ENCODE measurements around the gene PCDHGB3. TPM values are rescaled to one million over a fixed set of nuclear protein-coding genes. Genes with fewer than 3 reads are reported as not detected.
A peak's percentile ranks its signal among the peaks of the same experiment; 100 is the strongest.
"Not testable (repeated sequence)": the region's sequence is repeated elsewhere in the genome, so short reads cannot be mapped to it uniquely, and the experiment has no call there.

PCDHGB3 gene
- total and polyA plus RNA-seq, 7 donors, result 0.17 to 2.0 (median 0.92) TPM

DNA sequence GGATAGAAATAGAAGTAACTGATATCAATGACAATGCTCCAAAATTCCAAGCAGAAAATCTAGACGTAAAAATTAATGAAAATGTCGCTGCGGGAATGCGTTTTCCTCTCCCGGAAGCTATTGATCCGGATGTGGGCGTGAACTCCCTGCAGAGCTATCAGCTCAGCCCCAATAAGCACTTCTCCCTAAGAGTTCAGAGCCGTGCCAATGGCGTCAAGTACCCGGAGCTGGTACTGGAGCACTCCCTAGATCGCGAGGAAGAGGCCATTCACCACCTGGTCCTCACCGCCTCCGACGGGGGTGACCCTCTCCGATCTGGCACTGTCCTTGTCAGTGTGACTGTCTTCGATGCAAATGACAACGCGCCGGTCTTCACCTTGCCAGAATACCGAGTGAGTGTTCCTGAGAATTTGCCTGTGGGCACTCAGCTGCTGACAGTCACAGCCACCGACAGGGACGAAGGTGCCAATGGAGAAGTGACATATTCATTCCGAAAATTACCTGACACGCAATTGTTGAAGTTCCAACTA, 43.6 kb downstream of the PCDHGB3 start:
- Histone ChIP-seq H3K9me3 (peaks cover 7% of the 10 kb centered on the region), H3K36me3 (ENCODE audit: insufficient read depth in 1 of 2, low read depth in 1 of 2) (no peaks in the 10 kb centered on the region), H3K4me3 (peak overlapping the region; percentile 60), H3K27ac (no peak overlapping the region), H3K4me1 (no peaks in the 10 kb centered on the region), H3K27me3 (ENCODE audit: insufficient read depth in 3 of 3, low read length in 2 of 3) (peaks cover 0 to 28% (median 0%) of the 10 kb centered on the region in 3 donors)
- no peak for DNase-seq
- WGBS, 3 donors, result 27 to 29% (median 29%) methylated on average over 25 of the region's 25 CpGs
- intact Hi-C loops (cut with DNase I), result no loop called here
- TF ChIP-seq, protein P1, sequence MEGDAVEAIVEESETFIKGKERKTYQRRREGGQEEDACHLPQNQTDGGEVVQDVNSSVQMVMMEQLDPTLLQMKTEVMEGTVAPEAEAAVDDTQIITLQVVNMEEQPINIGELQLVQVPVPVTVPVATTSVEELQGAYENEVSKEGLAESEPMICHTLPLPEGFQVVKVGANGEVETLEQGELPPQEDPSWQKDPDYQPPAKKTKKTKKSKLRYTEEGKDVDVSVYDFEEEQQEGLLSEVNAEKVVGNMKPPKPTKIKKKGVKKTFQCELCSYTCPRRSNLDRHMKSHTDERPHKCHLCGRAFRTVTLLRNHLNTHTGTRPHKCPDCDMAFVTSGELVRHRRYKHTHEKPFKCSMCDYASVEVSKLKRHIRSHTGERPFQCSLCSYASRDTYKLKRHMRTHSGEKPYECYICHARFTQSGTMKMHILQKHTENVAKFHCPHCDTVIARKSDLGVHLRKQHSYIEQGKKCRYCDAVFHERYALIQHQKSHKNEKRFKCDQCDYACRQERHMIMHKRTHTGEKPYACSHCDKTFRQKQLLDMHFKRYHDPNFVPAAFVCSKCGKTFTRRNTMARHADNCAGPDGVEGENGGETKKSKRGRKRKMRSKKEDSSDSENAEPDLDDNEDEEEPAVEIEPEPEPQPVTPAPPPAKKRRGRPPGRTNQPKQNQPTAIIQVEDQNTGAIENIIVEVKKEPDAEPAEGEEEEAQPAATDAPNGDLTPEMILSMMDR (IDR thresholded peaks at IDR 0.05), result no peak
- peak; percentile 18 to 29 (median 22) for ATAC-seq

DNA sequence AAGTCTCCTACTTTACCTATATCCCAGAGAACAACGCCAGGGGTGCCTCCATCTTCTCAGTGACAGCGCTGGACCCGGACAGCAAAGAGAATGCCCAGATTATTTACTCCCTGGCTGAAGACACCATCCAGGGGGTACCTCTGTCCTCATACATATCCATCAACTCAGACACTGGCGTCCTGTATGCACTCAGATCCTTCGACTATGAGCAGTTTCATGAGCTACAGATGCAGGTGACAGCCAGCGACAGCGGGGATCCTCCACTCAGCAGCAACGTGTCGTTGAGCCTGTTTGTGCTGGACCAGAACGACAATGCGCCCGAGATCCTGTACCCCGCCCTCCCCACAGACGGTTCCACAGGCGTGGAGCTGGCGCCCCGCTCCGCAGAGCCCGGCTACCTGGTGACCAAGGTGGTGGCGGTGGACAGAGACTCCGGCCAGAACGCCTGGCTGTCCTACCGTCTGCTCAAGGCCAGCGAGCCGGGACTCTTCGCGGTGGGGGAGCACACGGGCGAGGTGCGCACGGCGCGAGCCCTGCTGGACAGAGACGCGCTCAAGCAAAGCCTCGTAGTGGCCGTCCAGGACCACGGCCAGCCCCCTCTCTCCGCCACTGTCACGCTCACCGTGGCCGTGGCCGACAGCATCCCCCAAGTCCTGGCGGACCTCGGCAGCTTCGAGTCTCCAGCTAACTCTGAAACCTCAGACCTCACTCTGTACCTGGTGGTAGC, 44.7 kb downstream of the PCDHGB3 start:
- Histone ChIP-seq H3K27me3 (ENCODE audit: insufficient read depth in 3 of 3, low read length in 2 of 3) (peaks cover 0 to 27% (median 3%) of the 10 kb centered on the region in 3 donors), H3K4me3 (peak overlapping the region; percentile 8)
- intact Hi-C loops (cut with DNase I), result loop anchor here (5.0 kb wide), 2 partner anchors 143 to 148 kb away; no protein-coding TSS in a partner anchor
- H3K27ac ChIP-seq; DNase-seq; H3K4me1 ChIP-seq; ATAC-seq; H3K9me3 ChIP-seq; H3K36me3 ChIP-seq (ENCODE audit: insufficient read depth in 1 of 2, low read depth in 1 of 2): not testable (repeated sequence)
- 43 to 53% (median 47%) methylated on average over 38 to 46 of the region's 46 CpGs for WGBS, 3 donors

DNA sequence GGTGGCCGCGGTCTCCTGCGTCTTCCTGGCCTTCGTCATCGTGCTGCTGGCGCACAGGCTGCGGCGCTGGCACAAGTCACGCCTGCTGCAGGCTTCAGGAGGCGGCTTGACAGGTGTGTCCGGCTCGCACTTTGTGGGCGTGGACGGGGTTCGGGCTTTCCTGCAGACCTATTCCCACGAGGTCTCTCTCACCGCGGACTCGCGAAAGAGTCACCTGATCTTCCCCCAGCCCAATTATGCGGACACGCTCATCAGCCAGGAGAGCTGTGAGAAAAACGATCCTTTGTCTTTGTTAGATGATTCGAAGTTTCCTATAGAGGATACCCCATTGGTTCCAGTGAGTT, 45.2 kb downstream of the PCDHGB3 start:
- 31 to 44% (median 38%) methylated on average over 24 of the region's 24 CpGs for WGBS, 3 donors
- intact Hi-C loops (cut with DNase I), result loop anchor here (5.0 kb wide), 2 partner anchors 142 to 147 kb away; no protein-coding TSS in a partner anchor

DNA sequence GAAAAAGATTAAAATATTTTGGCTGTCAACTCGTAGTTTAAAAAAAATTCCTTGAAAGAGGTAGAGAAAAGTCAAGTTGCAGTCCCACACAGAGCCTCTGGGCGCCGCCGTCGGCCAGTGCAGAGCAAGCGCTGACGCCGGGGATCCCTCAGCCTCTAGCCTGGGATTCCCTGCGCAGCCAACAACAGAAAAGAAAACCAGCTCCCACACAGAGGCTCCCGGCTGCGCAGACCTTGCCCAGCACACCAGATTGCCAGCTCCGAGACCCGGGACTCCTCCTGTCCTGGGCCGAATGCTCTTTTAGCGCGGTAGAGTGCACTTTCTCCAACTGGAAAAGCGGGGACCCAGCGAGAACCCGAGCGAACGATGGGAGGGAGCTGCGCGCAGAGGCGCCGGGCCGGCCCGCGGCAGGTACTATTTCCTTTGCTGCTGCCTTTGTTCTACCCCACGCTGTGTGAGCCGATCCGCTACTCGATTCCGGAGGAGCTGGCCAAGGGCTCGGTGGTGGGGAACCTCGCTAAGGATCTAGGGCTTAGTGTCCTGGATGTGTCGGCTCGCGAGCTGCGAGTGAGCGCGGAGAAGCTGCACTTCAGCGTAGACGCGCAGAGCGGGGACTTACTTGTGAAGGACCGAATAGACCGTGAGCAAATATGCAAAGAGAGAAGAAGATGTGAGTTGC, 47.6 kb downstream of the PCDHGB3 start, which contains the start of gene PCDHGB7:
Gene PCDHGB7, plus strand, starts transcription at position 184 of the 679 bp plus-strand sequence. Its CDS starts 183 bp downstream, at position 367.
- WGBS, 3 donors, result 9 to 14% (median 12%) methylated on average over 36 to 47 of the region's 47 CpGs
- peak within 1 kb of the TSS; percentile 40 for H3K27ac ChIP-seq
- intact Hi-C loops (cut with DNase I), result loop anchor here (5.0 kb wide), 2 partner anchors 140 to 145 kb away; no protein-coding TSS in a partner anchor
- TF ChIP-seq, protein P1 (IDR thresholded peaks at IDR 0.05), result peak; percentile 77
- not testable (repeated sequence) for H3K36me3 ChIP-seq (ENCODE audit: insufficient read depth in 1 of 2, low read depth in 1 of 2); H3K9me3 ChIP-seq; H3K4me1 ChIP-seq
- ATAC-seq (peak; percentile 85 to 88 (median 86)), DNase-seq (peak; percentile 80 to 86)
- H3K4me3 ChIP-seq, result peak within 1 kb of the TSS; percentile 66
- H3K27me3 ChIP-seq (ENCODE audit: insufficient read depth in 3 of 3, low read length in 2 of 3), result peaks cover 0 to 41% (median 4%) of the 10 kb centered on the region in 3 donors

More for the DNA sequence above, 45.2 kb downstream of the PCDHGB3 start:
- not testable (repeated sequence) for ATAC-seq; H3K4me1 ChIP-seq; H3K27ac ChIP-seq; H3K36me3 ChIP-seq (ENCODE audit: insufficient read depth in 1 of 2, low read depth in 1 of 2); DNase-seq; H3K9me3 ChIP-seq
- Histone ChIP-seq H3K4me3 (peak overlapping the region; percentile 8), H3K27me3 (ENCODE audit: insufficient read depth in 3 of 3, low read length in 2 of 3) (peaks cover 0 to 31% (median 4%) of the 10 kb centered on the region in 3 donors)

DNA sequence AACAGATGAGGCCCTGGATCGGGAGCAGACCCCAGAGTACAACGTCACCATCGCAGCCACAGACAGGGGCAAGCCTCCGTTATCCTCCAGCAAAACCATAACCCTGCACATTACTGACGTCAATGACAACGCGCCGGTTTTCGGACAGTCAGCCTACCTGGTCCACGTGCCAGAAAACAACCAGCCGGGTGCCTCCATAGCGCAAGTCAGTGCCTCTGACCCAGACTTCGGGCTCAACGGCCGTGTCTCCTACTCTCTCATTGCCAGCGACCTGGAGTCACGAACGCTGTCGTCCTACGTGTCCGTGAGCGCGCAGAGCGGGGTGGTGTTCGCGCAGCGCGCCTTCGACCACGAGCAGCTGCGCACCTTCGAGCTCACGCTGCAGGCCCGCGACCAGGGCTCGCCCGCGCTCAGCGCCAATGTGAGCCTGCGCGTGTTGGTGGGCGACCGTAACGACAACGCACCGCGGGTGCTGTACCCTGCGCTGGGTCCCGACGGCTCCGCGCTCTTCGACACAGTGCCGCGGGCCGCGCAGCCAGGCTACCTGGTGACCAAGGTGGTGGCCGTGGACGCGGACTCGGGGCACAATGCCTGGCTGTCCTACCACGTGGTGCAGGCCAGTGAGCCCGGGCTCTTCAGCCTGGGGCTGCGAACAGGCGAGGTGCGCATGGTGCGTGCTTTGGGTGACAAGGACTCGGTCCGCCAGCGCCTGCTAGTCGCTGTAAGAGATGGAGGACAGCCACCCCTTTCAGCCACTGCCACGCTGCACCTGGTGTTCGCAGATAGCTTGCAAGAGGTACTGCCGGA, 49.2 kb downstream of the PCDHGB3 start:
- Histone ChIP-seq H3K9me3 (peaks cover 9% of the 10 kb centered on the region), H3K4me1 (no peaks in the 10 kb centered on the region), H3K27me3 (ENCODE audit: insufficient read depth in 3 of 3, low read length in 2 of 3) (peaks cover 0 to 37% (median 6%) of the 10 kb centered on the region in 3 donors), H3K36me3 (ENCODE audit: insufficient read depth in 1 of 2, low read depth in 1 of 2) (no peaks in the 10 kb centered on the region), H3K27ac (no peak overlapping the region), H3K4me3 (peak overlapping the region; percentile 66)
- 43 to 49% (median 44%) methylated on average over 74 of the region's 74 CpGs for WGBS, 3 donors
- TF ChIP-seq, protein P1 (IDR thresholded peaks at IDR 0.05), result no peak
- intact Hi-C loops (cut with DNase I), result loop anchor here (5.0 kb wide), 2 partner anchors 138 to 143 kb away; no protein-coding TSS in a partner anchor
- no peak for DNase-seq
- no peak for ATAC-seq

All from psoas muscle (tissue), 8 donors.